Stimulated activated CD8-positive, alpha-beta memory T cell treated with anti-CD3 and anti-CD28 coated beads, Interleukin-12 subunit alpha, Interleukin-12 subunit beta, amount 100 ng/mL, for 4 hours (primary cell): Measurements from ENCODE around the gene SMAGP.
"Not testable (repeated sequence)": the region's sequence is repeated elsewhere in the genome, so short reads cannot be mapped to it uniquely, and the experiment has no call there.

Source experiments
- DNase-seq: peaks from one replicate; pipeline ENCODE4 v3.0.0-alpha.2; 2020; ENCODE audit warnings: low read depth

The SMAGP gene

DNA sequence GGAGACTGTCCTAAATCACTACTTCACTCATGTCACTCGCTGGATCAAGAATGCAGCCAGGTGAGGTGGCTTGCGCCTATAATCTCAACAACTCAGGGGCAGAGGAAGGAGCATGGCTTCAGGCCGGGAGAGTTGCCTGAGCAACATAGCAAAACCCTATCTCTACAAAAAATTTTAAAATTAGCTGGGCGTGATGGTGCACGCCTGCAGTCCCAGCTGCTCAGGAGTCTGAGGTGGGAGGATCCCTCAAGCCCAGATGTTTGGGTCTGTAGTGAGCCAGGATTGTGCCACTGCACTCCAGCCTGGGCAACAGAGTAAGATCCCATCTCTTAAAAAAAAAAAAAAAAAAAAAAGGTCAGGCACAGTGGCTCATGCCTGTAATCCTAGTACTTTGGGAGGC lies 5.9 kb downstream of the SMAGP start:
- DNase-seq: no peak

DNA sequence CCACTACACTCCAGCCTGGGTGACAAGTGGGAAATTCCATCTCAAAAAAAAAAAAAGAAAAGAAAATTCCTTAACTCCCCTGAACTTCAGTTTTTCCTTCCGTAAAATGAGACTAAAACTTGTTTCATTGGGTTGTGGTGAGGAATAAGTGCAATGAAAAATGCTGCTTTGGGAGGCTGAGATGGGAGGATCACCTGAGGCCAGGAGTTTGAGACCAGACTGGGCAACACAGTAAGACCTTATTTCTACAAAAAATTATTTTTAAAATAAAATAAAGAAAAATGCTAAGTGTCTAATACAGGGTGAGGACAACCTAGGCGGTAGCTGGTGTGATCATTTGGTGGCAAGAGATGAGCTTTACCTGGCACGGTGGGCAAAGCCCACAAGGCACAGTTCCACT lies 6.9 kb downstream of the SMAGP start:
- DNase-seq: no peak

DNA sequence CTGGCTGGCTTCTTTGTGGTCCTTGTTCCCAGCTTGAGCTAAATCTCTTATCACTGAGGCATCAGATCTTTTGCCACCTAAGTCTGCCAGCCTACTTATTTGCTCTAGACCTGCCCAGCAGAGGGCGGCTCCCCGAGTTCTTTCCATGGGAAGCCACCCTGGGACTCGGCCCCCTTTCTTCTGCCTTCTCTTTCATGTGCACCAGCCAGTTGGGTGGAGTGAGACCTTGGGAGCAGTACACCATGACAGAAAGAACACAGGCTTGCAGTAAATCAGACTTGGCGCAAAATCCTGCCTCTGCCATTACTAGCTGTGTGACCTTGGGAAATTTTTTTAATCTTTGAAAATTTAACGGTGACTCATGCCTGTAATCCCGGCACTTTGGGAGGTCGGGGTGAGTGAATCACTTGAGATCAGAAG lies 7.4 kb downstream of the SMAGP start:
- DNase-seq: no peak

DNA sequence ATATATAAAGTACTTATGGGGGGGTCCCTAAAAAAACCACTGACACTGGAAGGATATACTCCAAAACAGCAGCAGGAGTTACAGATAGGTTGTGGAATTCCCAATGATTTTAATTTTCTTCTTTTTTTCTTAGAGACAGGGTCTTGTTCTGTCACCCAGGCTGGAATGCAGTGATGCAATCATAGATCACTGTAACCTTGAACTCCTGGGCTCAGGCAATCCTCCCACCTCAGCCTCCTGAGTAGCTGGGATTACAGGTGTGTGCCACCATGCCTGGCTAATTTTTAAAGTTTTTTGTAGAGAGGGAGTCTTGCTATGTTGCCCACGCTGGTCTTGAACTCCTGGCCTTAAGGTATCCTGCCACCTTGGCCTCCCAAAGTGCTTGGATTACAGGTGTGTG lies 10.6 kb downstream of the SMAGP start:
- DNase-seq: not testable (repeated sequence)

DNA sequence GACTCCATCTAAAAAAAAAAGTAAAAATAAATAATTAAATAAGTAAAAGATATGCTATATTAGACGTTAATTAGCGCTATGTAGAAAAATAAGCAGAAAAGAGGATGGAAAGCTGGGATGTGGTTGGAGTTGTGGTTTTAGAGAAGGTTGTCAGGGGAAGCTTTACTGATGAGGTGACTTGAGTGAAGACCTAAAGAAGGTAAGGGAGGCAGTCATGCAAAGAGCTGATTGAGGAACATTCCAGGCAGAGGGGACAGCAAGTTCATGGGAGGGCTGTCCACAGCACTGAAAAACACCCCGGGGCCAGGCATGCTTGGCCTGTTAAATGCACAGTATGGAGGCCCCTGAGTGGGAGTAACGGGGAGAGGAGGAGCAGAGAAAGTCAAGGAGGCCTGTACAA lies 15.7 kb downstream of the SMAGP start:
- DNase-seq: no peak

DNA sequence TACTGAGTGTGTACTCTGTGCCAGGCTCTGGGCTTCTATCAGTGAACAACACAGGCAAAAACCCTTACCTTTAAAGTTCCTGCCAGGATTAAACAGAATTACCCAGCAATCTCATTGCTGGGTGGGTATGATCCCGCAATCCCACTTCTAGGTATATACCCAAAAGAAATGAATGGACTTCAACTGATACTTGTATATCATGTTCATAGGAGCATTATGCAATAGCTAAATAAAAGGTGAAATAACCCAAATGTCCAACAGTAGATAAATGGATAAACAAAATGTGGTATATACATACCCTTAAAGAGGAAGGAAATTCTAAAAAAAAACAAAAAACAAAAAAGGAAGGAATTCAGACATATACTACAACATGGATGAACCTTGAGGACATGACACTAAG lies 16.9 kb downstream of the SMAGP start:
- DNase-seq: no peak

DNA sequence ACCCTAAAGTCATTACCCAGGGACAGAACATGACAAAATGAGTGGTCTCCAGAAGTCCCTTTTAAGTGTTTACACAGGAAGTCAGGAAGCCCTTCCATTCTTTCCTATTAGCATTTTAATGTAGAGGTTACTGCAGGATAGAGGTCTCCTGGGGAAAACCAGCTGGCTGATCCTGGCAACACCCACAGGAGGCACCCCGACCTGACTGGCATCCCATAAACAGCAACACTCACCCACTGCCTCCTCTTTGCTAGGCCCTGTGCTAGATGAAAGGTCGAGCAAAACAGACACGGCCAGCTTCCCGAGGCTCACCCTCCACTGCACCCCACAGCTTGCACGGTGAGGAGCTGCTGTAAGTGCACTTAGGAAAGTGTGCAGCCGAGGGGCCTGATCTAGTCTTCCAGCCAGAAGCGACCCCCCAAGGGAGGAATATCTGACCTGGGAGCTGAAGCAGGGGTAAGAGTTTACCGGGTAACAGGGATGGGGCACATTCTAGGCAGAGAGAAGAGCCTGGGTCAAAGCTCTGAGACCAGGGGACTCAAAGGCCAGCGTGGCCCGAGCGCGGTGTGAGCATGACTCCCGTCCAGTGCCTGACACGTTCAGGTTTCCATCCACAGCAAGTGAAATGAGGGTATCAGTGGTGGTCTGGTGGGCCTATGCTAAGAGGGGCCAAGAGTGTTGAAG lies 22.6 kb downstream of the SMAGP start:
- DNase-seq: no peak

DNA sequence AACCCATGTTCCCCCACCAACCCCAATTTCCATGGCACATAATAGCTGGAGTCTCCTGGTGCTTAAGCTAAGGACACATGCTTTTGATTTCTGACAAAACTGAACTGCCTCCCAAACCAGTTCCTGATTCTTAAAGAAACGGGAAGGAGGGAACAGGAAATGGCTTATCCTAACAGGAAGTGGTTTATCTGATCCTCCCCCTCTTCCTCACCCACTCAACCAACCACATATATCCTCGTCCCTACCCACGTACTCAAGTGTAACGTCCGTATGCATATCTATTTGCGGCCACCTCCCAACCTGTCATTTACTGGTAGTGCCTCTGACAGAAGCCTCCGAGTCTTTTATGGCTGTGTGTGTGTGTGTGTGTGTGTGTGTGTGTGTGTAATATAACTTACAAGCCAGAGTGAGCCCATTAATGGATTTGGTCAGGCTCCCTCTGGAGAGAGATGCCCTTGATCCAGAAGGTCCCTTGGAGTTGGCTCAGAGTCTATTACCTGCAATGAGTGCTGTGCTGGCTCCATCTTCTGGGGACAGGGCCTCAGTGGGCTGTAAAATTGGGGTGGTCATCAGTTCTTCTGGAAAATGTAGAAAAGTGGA lies 23.9 kb downstream of the SMAGP start:
- no peak for DNase-seq

DNA sequence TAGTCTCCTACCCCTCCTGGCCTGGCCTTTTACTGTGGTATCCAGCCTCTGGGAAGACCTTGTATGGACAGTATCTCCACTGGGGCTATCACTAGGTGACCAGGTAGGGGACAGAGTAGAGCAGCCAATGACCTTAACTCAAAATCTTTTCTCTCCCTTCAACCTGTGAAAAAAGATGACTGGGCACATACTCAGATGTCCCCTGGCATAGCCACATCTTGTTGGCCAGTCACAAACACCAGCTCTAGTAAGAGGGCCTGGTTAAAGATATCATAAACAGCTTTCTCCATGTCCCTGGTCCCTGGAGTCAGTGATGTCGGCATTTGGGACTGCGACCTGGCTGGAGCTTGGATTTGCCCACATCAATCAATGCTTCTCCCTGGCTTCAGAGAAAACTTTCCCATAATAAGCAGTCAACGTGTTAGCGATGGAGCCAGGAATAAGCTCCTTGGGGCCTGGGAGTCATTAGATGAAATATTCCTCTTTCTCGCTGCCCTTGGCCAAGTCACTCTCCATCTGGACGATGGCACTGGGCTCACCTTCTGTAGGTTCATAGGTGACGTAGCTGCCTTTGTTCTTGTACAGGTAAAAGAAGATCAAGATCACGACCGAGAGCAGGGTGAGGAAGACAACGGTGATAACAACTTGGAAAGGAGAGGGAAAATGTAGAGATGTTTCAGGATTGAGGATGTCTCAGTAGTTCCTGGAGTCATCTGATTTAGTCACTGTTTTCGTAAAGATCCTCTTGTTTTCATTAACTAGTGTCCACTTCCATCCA lies 24.6 kb downstream of the SMAGP start:
- no peak for DNase-seq

DNA sequence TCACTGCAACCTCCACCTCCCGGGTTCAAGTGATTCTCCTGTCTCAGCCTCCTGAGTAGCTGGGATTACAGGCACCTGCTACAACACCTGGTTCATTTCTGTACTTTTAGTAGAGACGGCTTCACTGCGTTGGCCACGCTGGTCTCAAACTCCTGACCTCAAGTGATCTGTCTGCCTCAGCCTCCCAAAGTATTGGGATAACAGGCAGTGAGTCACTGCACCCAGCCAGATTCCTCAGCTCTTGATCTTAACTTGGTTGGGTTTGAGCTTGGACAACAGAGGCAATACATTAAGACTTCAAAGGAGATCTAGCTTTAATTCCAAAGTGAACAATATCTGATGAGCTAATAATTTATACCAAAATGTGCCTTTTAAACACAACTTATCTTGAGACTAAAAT lies 25.9 kb downstream of the SMAGP start:
- DNase-seq: no peak

DNA sequence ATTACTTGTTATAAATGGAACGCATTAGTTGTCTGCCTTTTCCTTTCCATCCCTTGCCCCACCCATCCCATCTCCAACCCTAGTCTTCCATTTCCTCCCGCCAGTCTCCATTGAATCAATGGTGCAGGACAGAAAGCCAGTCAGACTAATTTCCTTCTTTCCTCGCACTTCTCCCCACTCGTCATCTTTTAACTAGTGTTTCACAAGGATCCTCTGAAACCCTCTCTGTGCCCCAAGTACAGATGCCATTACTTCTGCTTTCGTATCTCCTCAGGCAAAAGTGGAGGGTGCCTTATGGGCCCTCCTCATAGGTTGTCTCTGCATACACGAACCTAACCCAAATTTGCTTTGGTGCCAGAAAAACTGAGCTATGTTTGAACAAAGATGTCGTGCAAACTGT lies 27.3 kb downstream of the SMAGP start:
- DNase-seq: no peak

DNA sequence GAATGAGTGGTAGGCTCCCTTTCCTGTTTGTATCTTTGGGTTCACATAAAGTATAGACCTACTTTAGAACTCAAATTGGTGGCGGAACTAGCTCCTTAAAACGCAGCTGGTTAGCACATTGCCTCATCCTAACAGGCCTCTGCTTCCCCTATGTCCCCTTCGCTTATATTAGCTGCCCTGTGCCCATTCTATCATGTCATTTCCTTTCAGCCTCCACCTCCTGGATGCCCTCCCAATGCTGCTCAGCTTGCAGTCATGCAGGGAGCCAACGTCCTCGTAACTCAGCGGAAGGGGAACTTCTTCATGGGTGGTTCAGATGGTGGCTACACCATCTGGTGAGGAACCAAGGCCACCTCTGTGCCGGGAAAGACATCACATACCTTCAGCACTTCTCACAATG lies 28.1 kb downstream of the SMAGP start:
- no peak for DNase-seq

DNA sequence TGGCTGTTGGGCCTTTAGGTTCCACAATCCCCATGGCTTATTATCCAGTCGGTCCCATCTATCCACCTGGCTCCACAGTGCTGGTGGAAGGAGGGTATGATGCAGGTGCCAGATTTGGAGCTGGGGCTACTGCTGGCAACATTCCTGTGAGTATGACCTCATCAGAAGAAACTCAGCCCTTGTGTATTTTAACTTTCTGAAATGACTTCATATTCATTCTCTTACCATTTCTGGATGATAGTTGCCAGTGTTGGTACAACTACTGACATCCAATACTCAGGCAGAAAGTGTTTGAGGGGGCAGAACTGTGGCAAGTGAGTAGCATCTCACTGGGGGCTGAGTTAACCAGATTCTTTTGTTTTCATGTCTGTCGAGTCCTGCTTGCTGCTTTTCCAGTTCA lies 29.2 kb downstream of the SMAGP start:
- no peak for DNase-seq

DNA sequence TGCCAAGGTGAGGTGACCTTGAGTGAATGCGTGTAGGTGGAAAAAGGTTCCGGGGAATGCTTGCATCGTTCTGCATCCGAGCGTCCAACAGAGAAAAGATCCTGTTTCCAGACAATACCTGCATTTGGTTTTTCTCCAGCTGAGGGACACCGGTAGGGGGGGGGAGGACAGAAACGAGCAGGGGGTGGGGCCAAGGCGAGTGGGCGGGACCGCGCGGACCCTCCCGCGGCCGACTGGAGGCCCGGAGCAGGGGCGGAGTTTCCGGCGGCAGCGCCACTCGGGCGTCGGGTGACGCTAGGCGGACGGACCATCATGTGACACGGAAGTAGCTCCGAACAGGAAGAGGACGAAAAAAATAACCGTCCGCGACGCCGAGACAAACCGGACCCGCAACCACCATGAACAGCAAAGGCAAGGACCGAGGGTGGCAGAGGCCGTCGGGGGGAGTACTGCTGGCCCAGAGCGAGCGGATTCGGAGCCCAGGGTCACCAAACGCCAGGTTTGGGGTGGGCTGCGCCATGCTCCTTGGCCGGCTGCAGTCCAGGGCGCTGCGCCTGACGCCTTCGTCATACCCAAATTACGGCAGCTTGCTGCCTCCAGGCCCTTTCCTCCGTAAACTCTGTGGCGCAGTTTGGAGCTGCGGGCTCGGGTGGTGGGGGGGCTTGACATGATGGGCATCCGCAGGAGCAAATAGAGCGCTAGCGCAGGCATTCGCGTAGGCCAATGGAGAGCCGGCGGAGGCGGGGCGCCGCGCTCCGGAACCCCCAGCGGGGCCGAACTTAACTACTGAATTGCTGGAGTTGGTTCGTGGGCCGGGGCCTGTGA lies 31.5 kb downstream of the SMAGP start, which contains the start of gene DAZAP2:
Gene DAZAP2, plus strand, starts transcription at position 317 of the 825 bp plus-strand sequence. Its CDS starts 82 bp downstream, at position 399.
- DNase-seq: peak; percentile 87

DNA sequence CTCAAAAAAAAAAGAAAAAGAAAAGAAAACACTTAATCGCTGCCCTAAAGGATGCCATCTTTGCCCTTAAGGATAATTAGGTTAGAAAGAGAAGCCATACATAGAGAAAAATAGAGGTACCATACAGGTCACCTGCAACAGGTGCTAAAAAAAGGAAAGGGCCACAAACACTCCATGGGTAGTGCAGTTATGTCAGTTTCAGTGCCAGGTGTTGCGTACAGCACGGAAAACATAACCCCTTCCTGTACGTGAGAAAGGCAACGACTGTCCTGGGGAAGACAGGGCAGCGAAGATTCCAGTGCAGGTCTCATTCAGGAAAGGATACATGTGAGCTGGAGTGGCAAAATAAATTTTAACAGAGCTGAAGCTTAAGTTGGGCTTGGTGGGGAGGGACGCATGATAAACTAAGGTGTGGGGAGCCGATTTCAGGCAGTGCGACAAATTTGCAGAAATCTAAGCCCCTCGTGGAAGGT lies 32.1 kb downstream of the SMAGP start:
- DNase-seq: no peak

DNA sequence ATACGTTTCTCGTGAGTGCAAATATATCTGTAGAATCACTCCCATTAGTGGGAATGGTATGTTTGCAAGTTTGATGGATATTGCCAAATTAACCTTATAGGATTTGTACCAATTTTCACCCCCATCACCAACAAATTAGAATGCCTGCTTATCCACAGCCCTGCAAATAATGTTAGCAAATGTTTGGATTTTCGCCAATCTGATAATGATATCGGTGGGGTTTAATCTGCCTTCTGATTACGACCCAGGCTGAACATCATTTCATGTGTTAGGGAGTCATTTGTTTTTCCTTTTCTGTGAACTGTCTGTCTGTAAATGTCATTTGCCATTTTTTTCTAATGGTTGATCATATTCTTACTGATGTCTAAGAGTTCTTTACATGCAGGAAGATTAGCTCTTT lies 35.7 kb downstream of the SMAGP start:
- DNase-seq: no peak

DNA sequence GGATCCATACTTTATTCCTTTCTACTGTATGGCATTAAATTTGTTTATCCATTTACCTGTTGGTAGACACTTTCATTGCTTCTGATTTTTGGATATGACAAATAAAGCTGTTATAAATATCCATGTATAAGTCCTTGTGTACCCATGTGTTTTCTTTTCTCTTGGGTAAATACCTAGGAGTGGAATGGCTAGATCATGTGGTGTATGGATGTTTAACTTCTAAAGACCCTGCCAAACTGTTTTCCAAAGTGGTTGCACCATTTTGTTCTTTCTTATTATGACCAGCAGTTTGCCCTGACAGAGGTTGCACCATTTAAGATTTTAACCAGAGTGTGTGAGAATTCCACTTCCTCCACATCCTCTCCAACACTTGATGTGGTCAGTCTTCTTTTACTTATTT lies 37.6 kb downstream of the SMAGP start:
- no peak for DNase-seq

DNA sequence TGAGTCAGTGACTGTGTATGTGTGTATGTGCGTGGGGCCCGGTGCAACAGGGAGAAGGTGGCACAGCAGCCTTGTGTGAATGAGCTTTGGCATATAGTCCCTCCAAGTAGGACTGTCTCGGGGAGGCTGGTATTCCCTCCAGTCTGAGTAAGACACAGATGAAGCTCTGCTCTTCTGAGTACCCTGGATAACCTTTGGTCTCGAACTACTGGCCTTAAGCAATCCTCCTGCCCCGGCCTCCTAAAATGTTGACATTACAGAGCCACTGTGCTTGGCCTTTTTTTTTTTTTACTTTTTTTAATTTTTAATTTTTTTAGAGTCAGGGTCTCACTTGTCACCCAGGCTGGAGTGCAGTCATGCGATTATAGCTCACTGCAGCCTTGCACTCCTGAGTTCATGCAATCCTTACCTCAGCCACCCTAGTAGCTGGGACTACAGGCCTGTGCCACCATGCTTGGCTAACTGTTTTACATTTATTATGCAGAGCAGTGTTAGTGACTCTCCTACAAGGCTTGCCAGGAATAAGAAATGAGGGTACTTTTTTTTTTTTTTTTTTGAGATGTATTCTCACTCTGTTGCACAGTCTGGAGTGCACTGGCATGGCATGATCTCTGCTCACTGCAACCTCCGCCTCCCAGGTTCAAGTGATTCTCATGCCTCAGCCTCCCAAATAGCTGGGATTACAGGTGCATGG lies 41.0 kb downstream of the SMAGP start:
- no peak for DNase-seq

DNA sequence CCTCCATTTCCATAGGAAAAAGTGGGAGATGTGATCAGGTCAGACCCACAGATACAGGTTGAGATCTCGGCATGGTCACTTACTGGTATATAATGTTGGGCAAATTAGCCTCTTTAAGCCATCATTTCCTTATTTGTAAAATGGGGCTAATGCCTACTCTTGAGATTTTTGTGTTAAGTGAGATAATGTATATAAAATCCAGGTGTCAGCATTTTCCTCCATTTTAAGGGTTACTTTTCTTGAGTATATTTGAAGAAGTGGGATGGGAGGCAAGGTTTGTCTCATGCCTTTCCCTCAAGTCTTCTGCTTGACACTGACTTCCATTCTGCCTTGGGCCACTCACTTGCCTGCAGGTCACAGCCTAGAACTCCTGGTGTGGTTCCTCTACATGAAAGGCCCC lies 42.3 kb downstream of the SMAGP start:
- no peak for DNase-seq

DNA sequence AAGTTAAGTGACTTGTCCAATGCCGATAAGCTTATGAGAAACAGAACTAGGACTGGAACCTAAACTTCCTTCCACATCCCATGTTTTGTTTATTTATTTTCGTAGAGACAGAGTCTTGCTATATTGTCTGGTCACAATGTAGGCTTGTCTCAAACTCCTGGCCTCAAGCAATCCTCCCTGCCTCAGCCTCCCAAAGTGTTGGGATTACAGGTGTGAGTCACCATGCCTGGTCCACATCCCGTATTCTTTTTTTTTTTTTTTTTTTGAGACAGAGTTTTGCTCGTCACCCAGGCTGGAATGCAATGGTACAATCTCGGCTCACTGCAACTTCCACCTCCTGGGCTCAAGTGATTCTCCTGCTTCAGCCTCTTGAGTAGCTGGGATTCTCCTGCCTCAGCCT lies 43.1 kb downstream of the SMAGP start:
- DNase-seq: not testable (repeated sequence)

DNA sequence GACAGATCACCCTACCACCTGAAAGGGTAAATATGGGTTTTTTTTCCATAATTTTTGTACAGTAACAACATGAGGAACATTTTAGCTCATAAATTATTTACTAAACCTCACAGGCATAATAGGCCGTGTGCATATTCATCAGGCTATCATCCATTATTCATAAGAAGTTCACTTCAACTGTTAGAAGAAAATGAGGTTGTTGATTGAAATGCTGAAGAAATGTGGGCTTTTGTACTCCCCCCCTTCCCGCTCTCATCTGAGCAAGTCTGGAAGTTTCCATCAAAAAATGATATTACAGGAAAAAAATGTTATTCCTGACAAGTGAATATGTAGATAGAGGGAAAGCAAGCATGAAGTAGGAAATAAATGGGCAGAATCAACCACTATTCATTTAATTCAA lies 44.4 kb downstream of the SMAGP start:
- no peak for DNase-seq

DNA sequence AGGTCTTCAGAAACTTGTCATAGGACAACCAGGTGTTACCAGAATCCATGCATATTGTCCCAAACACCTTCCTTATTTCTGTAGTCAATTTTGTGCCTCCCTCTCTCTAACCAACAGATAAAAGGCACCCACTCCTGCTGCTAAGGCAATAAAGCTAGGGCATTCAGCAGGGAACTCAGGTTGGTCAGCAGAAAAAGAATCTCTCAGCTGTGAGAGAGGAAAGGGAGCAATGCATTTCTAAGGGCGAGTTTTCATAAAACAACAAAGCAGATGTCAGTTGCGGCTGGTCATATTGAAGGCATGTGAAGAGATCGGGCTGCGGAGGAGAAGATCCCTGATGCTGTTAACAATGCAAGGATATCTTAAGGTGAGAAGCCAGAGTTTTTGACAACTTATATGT lies 45.0 kb downstream of the SMAGP start:
- DNase-seq: no peak
